ENCODE data around the gene UCHL3. TPM values are rescaled to one million over a fixed set of nuclear protein-coding genes. Genes with fewer than 3 reads are reported as not detected.

The UCHL3 gene
- total and polyA plus RNA-seq, 9 of the 15 experiments (the other 6 are each of a cell fraction or from before 2014, with no cell fraction given) = 42.2 to 112 (median 85.4) TPM

DNA sequence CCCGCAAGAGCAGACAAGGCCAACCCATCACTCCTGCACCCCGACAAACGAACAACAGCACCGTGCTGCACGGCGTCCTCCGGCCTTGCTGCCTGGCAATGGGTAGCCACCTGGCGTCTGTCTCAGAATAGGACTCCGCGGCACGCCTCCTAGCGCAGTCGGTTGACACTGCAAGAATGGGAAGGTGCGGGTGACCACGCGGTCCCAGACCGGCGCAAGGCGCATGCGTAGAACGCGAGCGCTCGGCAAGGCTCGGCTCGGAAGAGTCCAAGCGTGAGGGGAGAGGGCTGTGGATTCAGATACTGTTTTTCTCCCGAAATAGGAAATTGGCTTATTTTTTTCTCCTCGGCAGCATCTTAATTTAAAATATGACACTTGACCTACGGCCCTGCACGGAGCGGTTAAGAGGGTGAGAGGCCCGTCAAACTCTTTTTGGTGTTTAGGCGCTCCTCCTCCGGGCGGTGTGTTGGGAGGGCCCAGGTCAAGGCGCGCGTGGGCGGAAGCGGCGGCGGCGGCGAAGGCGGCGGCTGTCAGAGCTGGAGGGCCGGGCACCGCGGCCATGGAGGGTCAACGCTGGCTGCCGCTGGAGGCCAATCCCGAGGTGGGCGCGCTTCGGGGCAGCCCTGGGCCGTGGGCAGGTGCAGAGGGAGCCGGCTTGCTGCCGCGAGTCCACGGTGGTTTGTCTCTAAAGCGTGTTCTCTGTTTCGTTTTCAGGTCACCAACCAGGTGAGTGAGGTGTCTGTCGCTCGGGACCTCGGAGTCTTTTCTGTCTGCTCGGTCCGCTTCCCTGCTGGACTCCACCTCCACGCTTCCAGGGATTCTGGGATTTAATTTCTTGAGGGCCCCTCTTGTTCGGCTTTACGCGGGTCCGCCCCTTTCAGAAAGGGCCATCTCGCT is at the start of gene UCHL3 (continued):
- TF ChIP-seq ATF1 (CRISPR knock-in tag; IDR thresholded peaks at IDR 0.05) = no peak
- peak; percentile 54 for TF ChIP-seq ATF1 (tag; IDR thresholded peaks at IDR 0.05)
- TF ChIP-seq, protein P1, sequence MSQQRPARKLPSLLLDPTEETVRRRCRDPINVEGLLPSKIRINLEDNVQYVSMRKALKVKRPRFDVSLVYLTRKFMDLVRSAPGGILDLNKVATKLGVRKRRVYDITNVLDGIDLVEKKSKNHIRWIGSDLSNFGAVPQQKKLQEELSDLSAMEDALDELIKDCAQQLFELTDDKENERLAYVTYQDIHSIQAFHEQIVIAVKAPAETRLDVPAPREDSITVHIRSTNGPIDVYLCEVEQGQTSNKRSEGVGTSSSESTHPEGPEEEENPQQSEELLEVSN (IDR thresholded peaks at IDR 0.05; ENCODE audit: borderline replicate concordance in 1 of 2, extremely low read depth in 1 of 2, insufficient read depth in 1 of 2, insufficient read length in 1 of 2, low read depth in 1 of 2, low read length in 1 of 2, poor library complexity in 1 of 2, severe bottlenecking in 1 of 2) = peak in 1 of 2 experiments; percentile 67
- TF ChIP-seq MTA1 (IDR thresholded peaks at IDR 0.05; ENCODE audit: borderline replicate concordance) = no peak
- TF ChIP-seq POLR2AphosphoS2 (IDR thresholded peaks at IDR 0.05; ENCODE audit: low read length) = no peak
- TF ChIP-seq TCF7L2 (IDR thresholded peaks at IDR 0.05; ENCODE audit: low read depth, low read length) = peak; percentile 85
- no peak for TF ChIP-seq MED1 (CRISPR knock-in tag; IDR thresholded peaks at IDR 0.05; ENCODE audit: borderline replicate concordance)
- TF ChIP-seq RBM34 (IDR thresholded peaks at IDR 0.05; ENCODE audit: borderline replicate concordance, insufficient read depth, low read length) = no peak
- TF ChIP-seq, protein P2, sequence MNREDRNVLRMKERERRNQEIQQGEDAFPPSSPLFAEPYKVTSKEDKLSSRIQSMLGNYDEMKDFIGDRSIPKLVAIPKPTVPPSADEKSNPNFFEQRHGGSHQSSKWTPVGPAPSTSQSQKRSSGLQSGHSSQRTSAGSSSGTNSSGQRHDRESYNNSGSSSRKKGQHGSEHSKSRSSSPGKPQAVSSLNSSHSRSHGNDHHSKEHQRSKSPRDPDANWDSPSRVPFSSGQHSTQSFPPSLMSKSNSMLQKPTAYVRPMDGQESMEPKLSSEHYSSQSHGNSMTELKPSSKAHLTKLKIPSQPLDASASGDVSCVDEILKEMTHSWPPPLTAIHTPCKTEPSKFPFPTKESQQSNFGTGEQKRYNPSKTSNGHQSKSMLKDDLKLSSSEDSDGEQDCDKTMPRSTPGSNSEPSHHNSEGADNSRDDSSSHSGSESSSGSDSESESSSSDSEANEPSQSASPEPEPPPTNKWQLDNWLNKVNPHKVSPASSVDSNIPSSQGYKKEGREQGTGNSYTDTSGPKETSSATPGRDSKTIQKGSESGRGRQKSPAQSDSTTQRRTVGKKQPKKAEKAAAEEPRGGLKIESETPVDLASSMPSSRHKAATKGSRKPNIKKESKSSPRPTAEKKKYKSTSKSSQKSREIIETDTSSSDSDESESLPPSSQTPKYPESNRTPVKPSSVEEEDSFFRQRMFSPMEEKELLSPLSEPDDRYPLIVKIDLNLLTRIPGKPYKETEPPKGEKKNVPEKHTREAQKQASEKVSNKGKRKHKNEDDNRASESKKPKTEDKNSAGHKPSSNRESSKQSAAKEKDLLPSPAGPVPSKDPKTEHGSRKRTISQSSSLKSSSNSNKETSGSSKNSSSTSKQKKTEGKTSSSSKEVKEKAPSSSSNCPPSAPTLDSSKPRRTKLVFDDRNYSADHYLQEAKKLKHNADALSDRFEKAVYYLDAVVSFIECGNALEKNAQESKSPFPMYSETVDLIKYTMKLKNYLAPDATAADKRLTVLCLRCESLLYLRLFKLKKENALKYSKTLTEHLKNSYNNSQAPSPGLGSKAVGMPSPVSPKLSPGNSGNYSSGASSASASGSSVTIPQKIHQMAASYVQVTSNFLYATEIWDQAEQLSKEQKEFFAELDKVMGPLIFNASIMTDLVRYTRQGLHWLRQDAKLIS (CRISPR knock-in tag; IDR thresholded peaks at IDR 0.05) = 0 out of 2 replicates have a peak, but pooled peaks have one; percentile 42
- TF ChIP-seq TSHZ1 (CRISPR knock-in tag; IDR thresholded peaks at IDR 0.05) = no peak
- no peak for TF ChIP-seq HDGF (IDR thresholded peaks at IDR 0.05)
- TF ChIP-seq ZNF79 (CRISPR knock-in tag; IDR thresholded peaks at IDR 0.05; ENCODE audit: low read depth) = no peak
- TF ChIP-seq, protein P3, sequence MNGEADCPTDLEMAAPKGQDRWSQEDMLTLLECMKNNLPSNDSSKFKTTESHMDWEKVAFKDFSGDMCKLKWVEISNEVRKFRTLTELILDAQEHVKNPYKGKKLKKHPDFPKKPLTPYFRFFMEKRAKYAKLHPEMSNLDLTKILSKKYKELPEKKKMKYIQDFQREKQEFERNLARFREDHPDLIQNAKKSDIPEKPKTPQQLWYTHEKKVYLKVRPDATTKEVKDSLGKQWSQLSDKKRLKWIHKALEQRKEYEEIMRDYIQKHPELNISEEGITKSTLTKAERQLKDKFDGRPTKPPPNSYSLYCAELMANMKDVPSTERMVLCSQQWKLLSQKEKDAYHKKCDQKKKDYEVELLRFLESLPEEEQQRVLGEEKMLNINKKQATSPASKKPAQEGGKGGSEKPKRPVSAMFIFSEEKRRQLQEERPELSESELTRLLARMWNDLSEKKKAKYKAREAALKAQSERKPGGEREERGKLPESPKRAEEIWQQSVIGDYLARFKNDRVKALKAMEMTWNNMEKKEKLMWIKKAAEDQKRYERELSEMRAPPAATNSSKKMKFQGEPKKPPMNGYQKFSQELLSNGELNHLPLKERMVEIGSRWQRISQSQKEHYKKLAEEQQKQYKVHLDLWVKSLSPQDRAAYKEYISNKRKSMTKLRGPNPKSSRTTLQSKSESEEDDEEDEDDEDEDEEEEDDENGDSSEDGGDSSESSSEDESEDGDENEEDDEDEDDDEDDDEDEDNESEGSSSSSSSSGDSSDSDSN (IDR thresholded peaks at IDR 0.05; ENCODE audit: borderline replicate concordance in 1 of 2, low read depth in 2 of 2, low read length in 2 of 2) = no peak
- TF ChIP-seq ILK (tag; IDR thresholded peaks at IDR 0.05; ENCODE audit: borderline replicate concordance, low read depth) = no peak
- TF ChIP-seq MCM5 (IDR thresholded peaks at IDR 0.05; ENCODE audit: low read depth) = no peak
- TF ChIP-seq E2F3 (CRISPR knock-in tag; IDR thresholded peaks at IDR 0.05) = no peak

Data from K562 (cell line).